ENCODE results near the gene STRIT1.
"Not testable (repeated sequence)": the region's sequence is repeated elsewhere in the genome, so short reads cannot be mapped to it uniquely, and the experiment has no call there.

DNA sequence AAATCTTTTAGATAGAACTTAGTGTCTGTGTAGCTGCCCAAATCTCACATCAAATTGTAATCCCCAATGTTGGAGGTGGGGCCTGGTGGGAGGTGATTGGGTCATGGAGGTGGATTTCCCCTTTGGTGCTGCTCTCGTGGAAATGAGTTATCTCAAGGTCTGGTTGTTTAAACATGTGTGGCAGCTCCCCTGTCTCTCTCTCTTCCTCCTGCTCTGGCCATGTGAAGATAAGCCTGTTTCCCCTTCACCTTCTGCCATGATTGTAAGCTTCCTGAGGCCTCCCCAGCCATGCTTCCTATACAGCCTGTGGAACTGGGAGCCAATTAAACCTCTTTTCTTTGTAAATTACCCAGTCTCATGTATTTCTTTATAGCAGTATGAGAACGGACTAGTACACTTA lies 30.6 kb downstream of the STRIT1 start:
- TF ChIP-seq POLR2A (IDR thresholded peaks at IDR 0.05; ENCODE audit: low read depth, low read length); POLR2AphosphoS5 (IDR thresholded peaks at IDR 0.05; ENCODE audit: low read depth, low read length); TAF1 (IDR thresholded peaks at IDR 0.05; ENCODE audit: borderline replicate concordance, low read depth, low read length): not testable (repeated sequence)
